ENCODE results near the gene CFAP53. TPM values are rescaled to one million over a fixed set of nuclear protein-coding genes. Genes with fewer than 3 reads are reported as not detected.

Gene CFAP53
- total and polyA plus RNA-seq, 12 donors = 0.09 to 0.44 (median 0.18) TPM; not detected in 4

- H3K9me3 ChIP-seq = no peaks in the 10 kb centered on the region
- ATAC-seq (no peak), DNase-seq (no peak)
- no peaks in the 10 kb centered on the region for H3K4me1 ChIP-seq
- intact Hi-C loops (cut with DNase I) = loop anchor here in 1 of 10 donors (10.0 kb wide), 1 partner anchor 228 kb away; no protein-coding TSS in a partner anchor
- no peak overlapping the region for H3K4me3 ChIP-seq
- H3K36me3 ChIP-seq = no peaks in the 10 kb centered on the region
- H3K27ac ChIP-seq = no peak overlapping the region
- no peak for TF ChIP-seq CTCF (IDR thresholded peaks at IDR 0.05)
- WGBS, 2 donors = 51 to 52% methylated on average over 1 of the region's 1 CpG
- H3K27me3 ChIP-seq = peaks cover 0 to 49% (median 24%) of the 10 kb centered on the region in 7 donors
Measured at GRCh38 chr18:50182511-50182910, 83.8 kb downstream of the CFAP53 start.

GRCh38 chr18:50181590-50181989 lies 84.7 kb downstream of the CFAP53 start:
- 58 to 61% methylated on average over 2 of the region's 2 CpGs for WGBS, 2 donors
- no peak overlapping the region for H3K4me3 ChIP-seq
- no peaks in the 10 kb centered on the region for H3K36me3 ChIP-seq
- intact Hi-C loops (cut with DNase I) = loop anchor here in 1 of 10 donors (10.0 kb wide), 1 partner anchor 227 kb away; no protein-coding TSS in a partner anchor
- H3K9me3 ChIP-seq = no peaks in the 10 kb centered on the region
- TF ChIP-seq CTCF (IDR thresholded peaks at IDR 0.05) = no peak
- no peak for DNase-seq
- no peaks in the 10 kb centered on the region for H3K4me1 ChIP-seq
- peaks cover 0 to 47% (median 24%) of the 10 kb centered on the region in 7 donors for H3K27me3 ChIP-seq
- no peak for ATAC-seq
- no peak overlapping the region for H3K27ac ChIP-seq

- no peak overlapping the region for H3K27ac ChIP-seq
- peaks cover 0 to 36% (median 21%) of the 10 kb centered on the region in 7 donors for H3K27me3 ChIP-seq
- no peak for TF ChIP-seq CTCF (IDR thresholded peaks at IDR 0.05)
- H3K4me3 ChIP-seq = no peak overlapping the region
- ATAC-seq = no peak
- H3K36me3 ChIP-seq = no peaks in the 10 kb centered on the region
- intact Hi-C loops (cut with DNase I) = no loop called here
- DNase-seq = no peak
- no peaks in the 10 kb centered on the region for H3K4me1 ChIP-seq
- WGBS, 2 donors = 78 to 81% methylated on average over 2 of the region's 2 CpGs
- H3K9me3 ChIP-seq = no peaks in the 10 kb centered on the region
Measured at GRCh38 chr18:50179465-50179864, 86.8 kb downstream of the CFAP53 start.

DNA sequence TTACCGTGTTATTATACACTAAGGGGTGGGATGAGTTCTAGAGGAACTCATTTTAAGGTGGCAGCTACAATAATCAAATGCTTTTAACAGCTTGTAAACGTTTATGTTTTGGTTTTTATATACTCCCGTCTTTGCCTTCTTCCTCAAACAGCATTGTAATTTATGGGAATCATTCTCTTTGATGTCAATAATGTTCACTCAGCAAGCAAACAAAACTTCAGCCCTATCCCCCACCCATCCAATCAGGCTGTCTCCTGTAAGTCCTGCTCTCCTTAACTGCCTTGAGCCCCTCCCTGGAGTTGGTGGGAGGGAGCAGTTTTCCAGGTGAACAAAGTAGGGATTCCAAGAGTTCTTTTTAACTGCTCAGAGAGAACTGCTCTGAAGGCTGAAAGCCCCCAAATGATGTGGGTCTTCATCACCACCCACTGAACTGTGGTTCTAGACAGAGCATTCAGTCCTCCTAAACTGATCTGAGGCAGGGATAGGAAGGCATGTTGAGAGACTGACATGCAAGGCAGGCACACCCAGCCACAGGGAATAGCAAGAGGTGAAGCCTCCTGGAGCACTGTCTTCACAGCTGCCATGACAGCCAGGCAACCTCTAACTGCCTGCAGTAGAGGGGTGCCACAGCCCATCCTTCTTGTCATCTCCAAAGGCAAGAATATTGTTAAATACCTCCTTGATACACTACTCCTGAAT lies 88.9 kb downstream of the CFAP53 start:
- H3K36me3 ChIP-seq = no peaks in the 10 kb centered on the region
- no peak overlapping the region for H3K4me3 ChIP-seq
- intact Hi-C loops (cut with DNase I) = loop anchor here in 1 of 10 donors (1.0 kb wide), 1 partner anchor 46 kb away; no protein-coding TSS in a partner anchor
- peaks cover 0 to 27% (median 10%) of the 10 kb centered on the region in 7 donors for H3K27me3 ChIP-seq
- no peak for ATAC-seq
- H3K4me1 ChIP-seq = no peaks in the 10 kb centered on the region
- 53 to 57% methylated on average over 3 of the region's 3 CpGs for WGBS, 2 donors
- TF ChIP-seq CTCF (IDR thresholded peaks at IDR 0.05) = no peak
- no peak overlapping the region for H3K27ac ChIP-seq
- DNase-seq = no peak
- no peaks in the 10 kb centered on the region for H3K9me3 ChIP-seq

Other genes starting within 250 kb of the CFAP53 start
- gene MYO5B, start 71.3 kb downstream of the CFAP53 start, total RNA-seq = 1 to 10 TPM in 5 of 10 donors, under 1 TPM in 5; 0.20 to 3.7 (median 1.3) TPM
- under 1 TPM; 0.44 to 0.58 TPM for gene MYO5B, start 71.3 kb downstream of the CFAP53 start, polyA plus RNA-seq
- 10 to 100 TPM; 39.2 to 59.0 (median 45.8) TPM for gene MBD1, start 15.0 kb upstream of the CFAP53 start, total RNA-seq
- 10 to 100 TPM; 29.5 to 39.0 TPM for gene MBD1, start 15.0 kb upstream of the CFAP53 start, polyA plus RNA-seq
- 10 to 100 TPM; 22.1 to 49.6 (median 26.3) TPM for gene CXXC1, start 21.2 kb upstream of the CFAP53 start, total RNA-seq
- gene CXXC1, start 21.2 kb upstream of the CFAP53 start, polyA plus RNA-seq = 10 to 100 TPM; 37.5 to 66.6 TPM
- 1 to 10 TPM in 1 of 10 donors, under 1 TPM in 9; 0.13 to 1.9 (median 0.33) TPM for gene SKA1, start 108.6 kb upstream of the CFAP53 start, total RNA-seq
- under 1 TPM; 0.12 to 0.29 TPM for gene SKA1, start 108.6 kb upstream of the CFAP53 start, polyA plus RNA-seq

Data from heart right ventricle (tissue), 16 donors.